ENCODE results near the gene ADRB2.

The ADRB2 gene

GRCh38 chr5:148848393-148849031, 22.1 kb downstream of the ADRB2 start:
- Histone ChIP-seq H3K36me3 (no peaks in the 10 kb centered on the region), H3K4me1 (no peaks in the 10 kb centered on the region), H3K4me3 (no peak overlapping the region), H3K27ac (no peak overlapping the region), H3K27me3 (no peaks in the 10 kb centered on the region), H3K9me3 (no peaks in the 10 kb centered on the region)
- intact Hi-C loops (cut with DNase I; ENCODE audit: low total_unique reads): no loop called here
- no peak for TF ChIP-seq CTCF (IDR thresholded peaks at IDR 0.05)
- DNase-seq: no peak

GRCh38 chr5:148849461-148849860, 23.1 kb downstream of the ADRB2 start:
- intact Hi-C loops (cut with DNase I; ENCODE audit: low total_unique reads): no loop called here

GRCh38 chr5:148850836-148851235, 24.4 kb downstream of the ADRB2 start:
- no peak overlapping the region for H3K4me3 ChIP-seq
- no peaks in the 10 kb centered on the region for H3K36me3 ChIP-seq
- DNase-seq: no peak
- no peak for TF ChIP-seq CTCF (IDR thresholded peaks at IDR 0.05)
- peaks cover 0 to 5% (median 0%) of the 10 kb centered on the region in 4 donors for H3K4me1 ChIP-seq
- intact Hi-C loops (cut with DNase I; ENCODE audit: low total_unique reads): no loop called here
- H3K27ac ChIP-seq: no peak overlapping the region
- no peaks in the 10 kb centered on the region for H3K9me3 ChIP-seq
- no peaks in the 10 kb centered on the region for H3K27me3 ChIP-seq

More at GRCh38 chr5:148849461-148849860, 23.1 kb downstream of the ADRB2 start:
- Histone ChIP-seq H3K9me3 (no peaks in the 10 kb centered on the region), H3K27me3 (no peaks in the 10 kb centered on the region), H3K36me3 (no peaks in the 10 kb centered on the region), H3K4me3 (no peak overlapping the region), H3K27ac (no peak overlapping the region), H3K4me1 (no peaks in the 10 kb centered on the region)
- TF ChIP-seq CTCF (IDR thresholded peaks at IDR 0.05): no peak
- no peak for DNase-seq

GRCh38 chr5:148853868-148854267, 27.5 kb downstream of the ADRB2 start:
- intact Hi-C loops (cut with DNase I; ENCODE audit: low total_unique reads): no loop called here
- no peaks in the 10 kb centered on the region for H3K36me3 ChIP-seq
- no peak for TF ChIP-seq CTCF (IDR thresholded peaks at IDR 0.05)
- no peaks in the 10 kb centered on the region for H3K9me3 ChIP-seq
- no peak for DNase-seq
- no peak overlapping the region for H3K27ac ChIP-seq
- no peak overlapping the region for H3K4me3 ChIP-seq
- no peaks in the 10 kb centered on the region for H3K27me3 ChIP-seq
- peaks cover 0 to 6% (median 0%) of the 10 kb centered on the region in 4 donors for H3K4me1 ChIP-seq

- no peak overlapping the region for H3K4me3 ChIP-seq
- H3K27ac ChIP-seq: no peak overlapping the region
- DNase-seq: no peak
- no peaks in the 10 kb centered on the region for H3K9me3 ChIP-seq
- H3K27me3 ChIP-seq: no peaks in the 10 kb centered on the region
- peaks cover 0 to 6% (median 0%) of the 10 kb centered on the region in 4 donors for H3K4me1 ChIP-seq
- no peak for TF ChIP-seq CTCF (IDR thresholded peaks at IDR 0.05)
- intact Hi-C loops (cut with DNase I; ENCODE audit: low total_unique reads): no loop called here
- H3K36me3 ChIP-seq: no peaks in the 10 kb centered on the region
Observed at GRCh38 chr5:148855249-148856008, 29.0 kb downstream of the ADRB2 start.
